Astrocyte (in vitro differentiated cells and primary cell): ENCODE data around the gene MRPL20. TPM values are rescaled to one million over a fixed set of nuclear protein-coding genes. Genes with fewer than 3 reads are reported as not detected.
"Not testable (repeated sequence)": the region's sequence is repeated elsewhere in the genome, so short reads cannot be mapped to it uniquely, and the experiment has no call there.

Source experiments
- DNase-seq: peaks from one replicate; pipeline ENCODE4 v3.0.0-alpha.2; 2010; ENCODE audit warnings: low read depth
- FAIRE-seq: peaks from 2 replicates; lab custom pipeline; 2011; peaks lifted over from hg19 to GRCh38; lab: Jason Lieb, UNC
- H2AFZ ChIP-seq: 2 replicates; pipeline ENCODE4 v1.6.0; 2012; ENCODE audit warnings: low read depth, low read length, inconsistent platforms
- H3K27ac ChIP-seq: 2 replicates; pipeline ENCODE4 v1.5.1; 2011; ENCODE audit warnings: low read depth, low read length, inconsistent platforms
- H3K27me3 ChIP-seq: 2 replicates; pipeline ENCODE4 v1.6.0; 2011; ENCODE audit warnings: low read length, inconsistent platforms; ENCODE audit not compliant: insufficient read depth
- H3K36me3 ChIP-seq: 2 replicates; pipeline ENCODE4 v1.5.1; 2011; ENCODE audit warnings: low read length, inconsistent platforms; ENCODE audit not compliant: insufficient read depth
- H3K4me1 ChIP-seq: 2 replicates; pipeline ENCODE4 v1.5.1; 2011; ENCODE audit warnings: low read length, inconsistent platforms; ENCODE audit not compliant: insufficient read depth
- H3K4me2 ChIP-seq: 2 replicates; pipeline ENCODE4 v1.6.0; 2012; ENCODE audit warnings: low read length, inconsistent platforms
- H3K4me3 ChIP-seq: 2 replicates; pipeline ENCODE4 v1.5.1; 2011; ENCODE audit warnings: low read depth, mild to moderate bottlenecking, low read length, inconsistent platforms; ENCODE audit not compliant: insufficient read depth
- H3K79me2 ChIP-seq: 2 replicates; pipeline ENCODE4 v1.6.0; 2012; ENCODE audit warnings: mild to moderate bottlenecking, low read length, inconsistent platforms; ENCODE audit not compliant: insufficient read depth
- H3K9ac ChIP-seq: 2 replicates; pipeline ENCODE4 v1.6.0; 2012; ENCODE audit warnings: mild to moderate bottlenecking, low read length, inconsistent platforms
- H3K9me3 ChIP-seq: 2 replicates; pipeline ENCODE4 v1.5.1; 2012; ENCODE audit warnings: low read depth, mild to moderate bottlenecking, low read length, inconsistent platforms; ENCODE audit not compliant: insufficient read depth
- H4K20me1 ChIP-seq: 2 replicates; pipeline ENCODE4 v1.6.0; 2012; ENCODE audit warnings: low read length, inconsistent platforms; ENCODE audit not compliant: insufficient read depth
- H3K27ac Mint-ChIP-seq: one replicate; pipeline ENCODE4 v1.8.0; 2021; ENCODE audit warnings: mild to moderate bottlenecking, mixed read lengths; ENCODE audit not compliant: unreplicated experiment
- H3K27me3 Mint-ChIP-seq: one replicate; pipeline ENCODE4 v1.8.0; 2021; ENCODE audit warnings: low read depth, mixed read lengths; ENCODE audit not compliant: unreplicated experiment
- H3K36me3 Mint-ChIP-seq: one replicate; pipeline ENCODE4 v1.8.0; 2021; ENCODE audit warnings: low read depth, mixed read lengths; ENCODE audit not compliant: unreplicated experiment
- H3K4me1 Mint-ChIP-seq: one replicate; pipeline ENCODE4 v1.8.0; 2021; ENCODE audit warnings: low read depth, mixed read lengths; ENCODE audit not compliant: unreplicated experiment
- H3K4me3 Mint-ChIP-seq: one replicate; pipeline ENCODE4 v1.8.0; 2021; ENCODE audit warnings: mild to moderate bottlenecking, moderate library complexity, mixed read lengths; ENCODE audit not compliant: unreplicated experiment
- H3K9me3 Mint-ChIP-seq: one replicate; pipeline ENCODE4 v1.8.0; 2021; ENCODE audit warnings: mild to moderate bottlenecking, mixed read lengths; ENCODE audit not compliant: unreplicated experiment
- EZH2 ChIP-seq: IDR thresholded peaks from 2 replicates; pipeline ENCODE4 v1.6.1; 2012; ENCODE audit warnings: mild to moderate bottlenecking, low read length, inconsistent platforms; ENCODE audit not compliant: insufficient read depth
- total RNA-seq: library from RNA; stranded (reverse); gene quantifications from 2 replicates; pipeline ENCODE4 v1.2.1, GENCODE V29; 2021
- TF ChIP-seq, protein P1 (sequence below): IDR thresholded peaks from 2 replicates; pipeline ENCODE4 v1.5.1; 2011; ENCODE audit warnings: low read depth, mild to moderate bottlenecking, inconsistent platforms, low read length, moderate library complexity; ENCODE audit not compliant: insufficient read depth

MRPL20 gene
- total RNA-seq, 1 donor from 2014 or later, result 88.5 TPM

- DNase-seq, result peak; percentile 32
- peak overlapping the region; percentile 41 for H3K4me3 Mint-ChIP-seq
These were observed 23.3 kb upstream of the MRPL20 start for GRCh38 chr1:1430114-1430982.

DNA sequence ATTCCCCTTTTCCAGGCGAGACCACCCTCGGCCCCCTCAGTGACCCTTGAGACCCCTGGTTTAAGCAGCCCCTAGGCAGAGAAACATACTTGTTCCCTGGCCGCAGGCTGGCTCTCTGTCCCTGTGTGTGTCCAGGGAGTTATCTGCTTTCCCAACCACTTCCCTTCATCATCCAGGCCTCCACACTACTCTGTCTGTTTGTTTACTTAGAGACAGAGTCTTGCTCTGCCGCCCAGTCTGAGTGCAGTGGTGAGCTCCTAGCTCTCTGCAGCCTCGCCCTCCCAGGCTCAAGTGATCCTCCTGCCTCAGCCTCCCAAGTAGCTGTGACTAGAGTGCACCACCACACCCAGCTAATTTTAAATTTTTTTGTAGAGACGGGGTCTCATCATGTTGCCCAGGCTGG is 22.6 kb upstream of the MRPL20 start:
- Histone ChIP-seq H3K9ac (no peak overlapping the region), H3K27ac (no peak overlapping the region), H4K20me1 (no peaks in the 10 kb centered on the region), H3K27me3 (no peaks in the 10 kb centered on the region), H3K4me2 (no peak overlapping the region), H3K36me3 (no peaks in the 10 kb centered on the region), H3K79me2 (no peaks in the 10 kb centered on the region), H3K4me1 (peaks cover 23% of the 10 kb centered on the region), H3K9me3 (no peaks in the 10 kb centered on the region), H3K4me3 (no peak overlapping the region), H2AFZ (no peak overlapping the region)
- Mint-ChIP-seq H3K27me3 (peaks cover 2% of the 10 kb centered on the region), H3K4me3 (peak overlapping the region; percentile 41), H3K4me1 (peaks cover 15% of the 10 kb centered on the region), H3K27ac (peak overlapping the region; percentile 75), H3K36me3 (no peaks in the 10 kb centered on the region), H3K9me3 (no peaks in the 10 kb centered on the region)
- TF ChIP-seq EZH2, result no peak
- FAIRE-seq (no peak), DNase-seq (no peak)

More at GRCh38 chr1:1430114-1430982, 23.3 kb upstream of the MRPL20 start:
- Mint-ChIP-seq H3K36me3 (no peaks in the 10 kb centered on the region), H3K27ac (peak overlapping the region; percentile 75), H3K9me3 (no peaks in the 10 kb centered on the region), H3K4me1 (peaks cover 16% of the 10 kb centered on the region), H3K27me3 (no peaks in the 10 kb centered on the region)
- H3K9me3 ChIP-seq, result no peaks in the 10 kb centered on the region
- H3K9ac ChIP-seq, result no peak overlapping the region
- no peak for FAIRE-seq
- TF ChIP-seq EZH2, result no peak
- TF ChIP-seq, protein P1, sequence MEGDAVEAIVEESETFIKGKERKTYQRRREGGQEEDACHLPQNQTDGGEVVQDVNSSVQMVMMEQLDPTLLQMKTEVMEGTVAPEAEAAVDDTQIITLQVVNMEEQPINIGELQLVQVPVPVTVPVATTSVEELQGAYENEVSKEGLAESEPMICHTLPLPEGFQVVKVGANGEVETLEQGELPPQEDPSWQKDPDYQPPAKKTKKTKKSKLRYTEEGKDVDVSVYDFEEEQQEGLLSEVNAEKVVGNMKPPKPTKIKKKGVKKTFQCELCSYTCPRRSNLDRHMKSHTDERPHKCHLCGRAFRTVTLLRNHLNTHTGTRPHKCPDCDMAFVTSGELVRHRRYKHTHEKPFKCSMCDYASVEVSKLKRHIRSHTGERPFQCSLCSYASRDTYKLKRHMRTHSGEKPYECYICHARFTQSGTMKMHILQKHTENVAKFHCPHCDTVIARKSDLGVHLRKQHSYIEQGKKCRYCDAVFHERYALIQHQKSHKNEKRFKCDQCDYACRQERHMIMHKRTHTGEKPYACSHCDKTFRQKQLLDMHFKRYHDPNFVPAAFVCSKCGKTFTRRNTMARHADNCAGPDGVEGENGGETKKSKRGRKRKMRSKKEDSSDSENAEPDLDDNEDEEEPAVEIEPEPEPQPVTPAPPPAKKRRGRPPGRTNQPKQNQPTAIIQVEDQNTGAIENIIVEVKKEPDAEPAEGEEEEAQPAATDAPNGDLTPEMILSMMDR, result peak; percentile 5
- no peaks in the 10 kb centered on the region for H4K20me1 ChIP-seq
- peaks cover 29% of the 10 kb centered on the region for H3K4me1 ChIP-seq
- no peak overlapping the region for H3K4me3 ChIP-seq
- H3K79me2 ChIP-seq, result no peaks in the 10 kb centered on the region
- H3K4me2 ChIP-seq, result peak overlapping the region; percentile 33
- H3K27me3 ChIP-seq, result no peaks in the 10 kb centered on the region
- no peak overlapping the region for H3K27ac ChIP-seq
- no peaks in the 10 kb centered on the region for H3K36me3 ChIP-seq
- H2AFZ ChIP-seq, result peak overlapping the region; percentile 81

GRCh38 chr1:1428967-1429366 is 21.9 kb upstream of the MRPL20 start:
- H3K27me3 ChIP-seq, H4K20me1 ChIP-seq, H3K4me2 ChIP-seq, H3K36me3 ChIP-seq, H3K4me3 ChIP-seq, H3K36me3 Mint-ChIP-seq, H3K9me3 Mint-ChIP-seq, DNase-seq, H2AFZ ChIP-seq, H3K79me2 ChIP-seq, H3K9ac ChIP-seq, H3K27ac ChIP-seq, H3K27me3 Mint-ChIP-seq, H3K9me3 ChIP-seq, FAIRE-seq: not testable (repeated sequence)
- H3K4me1 ChIP-seq, result peaks cover 16% of the 10 kb centered on the region
- peak overlapping the region; percentile 62 for H3K27ac Mint-ChIP-seq
- peak overlapping the region; percentile 40 for H3K4me3 Mint-ChIP-seq
- peaks cover 15% of the 10 kb centered on the region for H3K4me1 Mint-ChIP-seq
